Measurements from ENCODE around the gene URI1.
"Not testable (repeated sequence)": the region's sequence is repeated elsewhere in the genome, so short reads cannot be mapped to it uniquely, and the experiment has no call there.

URI1 gene

DNA sequence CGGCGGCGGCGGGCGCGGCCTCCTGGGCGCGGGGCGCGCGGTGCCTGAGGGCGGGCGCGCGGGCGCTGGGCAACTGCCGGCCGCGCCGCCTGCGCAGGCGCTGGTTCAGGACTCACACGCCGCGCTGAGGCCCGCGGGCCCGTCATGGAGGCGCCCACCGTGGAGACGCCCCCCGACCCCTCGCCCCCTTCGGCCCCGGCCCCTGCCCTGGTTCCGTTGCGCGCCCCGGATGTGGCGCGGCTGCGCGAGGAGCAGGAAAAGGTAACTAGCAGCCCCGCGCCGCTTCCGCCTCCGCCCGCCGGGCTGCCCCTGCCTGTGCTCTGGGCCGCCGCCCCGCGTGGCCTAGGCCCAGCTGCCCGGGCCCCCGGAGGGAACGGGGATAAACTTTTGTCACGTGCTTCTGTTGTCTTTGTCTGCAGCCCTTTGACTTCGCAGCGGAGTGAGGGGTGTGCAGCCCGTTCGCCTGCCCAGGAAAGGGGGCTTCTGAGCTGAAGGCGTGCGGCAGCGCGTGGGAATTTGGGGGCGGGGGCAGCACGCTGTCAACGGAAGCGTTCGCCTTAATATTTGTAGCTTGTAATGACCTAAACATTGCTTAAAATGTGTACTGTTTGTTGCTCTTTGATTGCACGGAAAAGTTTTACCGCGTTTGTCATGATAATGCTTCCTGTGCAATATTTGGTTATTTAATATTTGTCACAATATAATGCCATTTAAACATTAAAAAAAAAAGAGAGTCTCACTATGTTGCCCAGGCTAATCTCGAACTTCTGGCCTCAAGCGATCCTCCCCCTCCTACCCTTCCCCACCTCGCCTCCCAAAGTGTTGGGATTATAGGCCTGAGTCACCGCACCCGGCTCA is 594 bp downstream of the URI1 start:
- DNase-seq: peak; percentile 22

DNA sequence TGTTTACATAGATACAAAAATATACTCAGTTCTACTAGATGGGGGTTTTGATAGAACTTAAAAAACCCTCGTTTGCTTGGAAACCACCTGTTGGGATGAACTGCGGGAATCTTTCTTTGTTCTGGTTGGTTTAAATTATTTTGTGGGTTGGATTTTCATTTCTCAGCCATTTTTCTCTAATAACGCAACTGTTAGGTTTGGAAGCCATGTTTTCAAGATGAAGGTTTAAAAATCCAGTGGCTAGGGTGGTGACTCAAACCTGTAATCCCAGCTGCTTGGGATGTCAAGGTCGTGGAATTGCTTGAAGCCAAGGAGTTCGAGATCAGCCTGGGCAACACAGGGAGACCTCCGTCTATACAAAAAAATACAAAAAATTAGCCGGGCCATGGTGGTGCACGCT is 1.6 kb downstream of the URI1 start:
- no peak for DNase-seq

DNA sequence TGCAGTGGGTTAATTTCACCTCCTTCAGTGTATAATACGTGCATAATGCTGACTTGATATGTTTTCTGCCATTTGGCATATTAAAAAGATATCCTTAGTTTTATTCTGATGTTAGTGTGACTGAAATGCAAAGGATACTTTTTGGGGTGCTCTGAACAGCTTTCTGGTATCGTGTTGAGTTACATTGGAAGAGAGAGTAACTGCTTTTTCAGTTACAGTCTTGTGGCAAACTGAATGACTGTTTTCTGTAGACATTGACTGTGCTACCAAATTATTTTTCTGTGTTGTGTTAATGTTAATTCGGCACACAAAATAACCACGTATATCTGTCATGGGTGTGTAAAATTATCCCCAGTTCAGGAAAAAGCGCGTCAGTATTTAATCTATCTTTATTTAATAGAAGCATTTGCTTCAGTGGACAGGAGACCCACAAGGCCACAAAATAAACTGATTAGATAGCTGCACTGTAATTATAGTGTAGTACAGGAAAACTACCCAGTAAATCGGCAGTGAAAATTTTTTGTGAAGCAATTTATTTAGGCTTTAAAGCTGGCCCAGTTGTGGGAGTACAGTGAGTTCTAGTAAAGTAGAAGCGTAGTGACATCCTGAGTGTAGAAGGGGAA is 2.5 kb downstream of the URI1 start:
- no peak for DNase-seq

DNA sequence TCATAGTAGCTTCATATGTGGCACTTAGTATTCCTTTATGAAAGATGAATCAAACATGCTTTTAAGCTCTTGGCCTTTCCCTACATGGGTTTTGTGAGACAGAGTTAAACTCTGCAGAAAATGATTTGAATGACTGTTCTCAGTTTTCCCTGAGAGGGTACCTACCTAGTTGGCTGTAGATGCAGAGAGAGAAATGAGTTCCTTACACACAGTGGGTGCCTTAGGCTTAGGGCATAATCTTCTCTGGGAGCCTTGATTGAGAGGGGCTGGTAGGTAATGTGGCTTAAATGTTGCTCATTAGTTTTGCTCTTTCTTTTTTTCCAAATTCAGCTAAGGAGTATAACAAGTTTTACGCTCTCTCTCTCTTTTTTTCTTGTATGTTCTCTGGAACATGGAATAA is 3.0 kb downstream of the URI1 start:
- no peak for DNase-seq

DNA sequence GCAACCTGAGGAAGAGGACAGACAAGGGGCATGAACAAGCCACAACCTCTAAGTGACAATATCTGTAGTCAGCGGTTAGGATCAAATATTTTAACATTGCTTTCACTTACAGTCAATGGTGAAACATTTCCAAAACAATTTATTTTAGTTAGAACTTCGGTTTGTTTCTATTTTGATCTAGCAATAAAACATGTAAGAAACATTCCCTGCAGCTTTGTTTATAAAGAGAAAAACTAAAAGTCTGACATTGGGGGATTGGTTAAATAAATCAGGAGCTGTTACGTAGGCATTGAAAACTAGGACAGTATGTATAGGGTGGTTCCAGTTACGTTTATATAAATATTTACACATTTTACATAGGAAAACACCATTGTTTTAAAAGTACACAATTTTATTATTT is 3.4 kb downstream of the URI1 start:
- no peak for DNase-seq

DNA sequence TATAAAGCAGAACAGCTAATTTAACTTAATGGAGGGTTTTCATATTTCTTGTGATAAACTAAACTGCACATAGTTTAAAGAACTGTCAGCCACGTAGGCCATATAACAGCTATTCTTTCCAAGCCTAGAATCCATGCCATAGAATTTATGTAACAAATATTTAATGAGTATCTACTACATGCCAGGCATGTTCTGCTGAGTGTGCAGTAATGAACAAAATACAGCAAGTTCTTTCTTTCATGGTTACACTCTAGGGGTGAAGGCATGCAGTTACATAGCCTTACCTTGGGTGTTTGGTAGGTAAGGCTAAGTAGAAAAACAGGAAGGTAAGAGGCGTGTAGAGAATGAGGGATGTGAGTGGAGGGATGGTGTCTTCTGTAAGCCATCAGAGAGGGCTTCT is 4.6 kb downstream of the URI1 start:
- no peak for DNase-seq

DNA sequence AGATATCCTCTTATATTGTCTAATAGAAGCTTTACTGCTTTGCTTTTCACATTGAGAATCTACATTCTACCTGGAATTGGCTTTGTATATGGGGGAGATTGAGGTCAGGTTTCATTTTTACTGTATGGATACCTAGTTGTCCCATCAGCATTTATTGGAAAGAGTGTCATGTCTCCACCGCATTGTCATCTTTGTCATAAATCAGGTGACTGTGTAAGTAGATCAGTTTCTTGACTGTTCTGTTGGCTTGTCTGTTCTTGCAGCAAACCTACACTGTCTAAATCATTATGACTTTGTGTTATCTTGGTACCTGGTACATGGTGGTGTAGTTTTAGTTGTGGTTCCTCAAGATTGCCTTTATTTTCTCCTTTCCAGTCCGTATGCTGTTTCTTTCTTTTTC is 5.8 kb downstream of the URI1 start:
- no peak for DNase-seq

DNA sequence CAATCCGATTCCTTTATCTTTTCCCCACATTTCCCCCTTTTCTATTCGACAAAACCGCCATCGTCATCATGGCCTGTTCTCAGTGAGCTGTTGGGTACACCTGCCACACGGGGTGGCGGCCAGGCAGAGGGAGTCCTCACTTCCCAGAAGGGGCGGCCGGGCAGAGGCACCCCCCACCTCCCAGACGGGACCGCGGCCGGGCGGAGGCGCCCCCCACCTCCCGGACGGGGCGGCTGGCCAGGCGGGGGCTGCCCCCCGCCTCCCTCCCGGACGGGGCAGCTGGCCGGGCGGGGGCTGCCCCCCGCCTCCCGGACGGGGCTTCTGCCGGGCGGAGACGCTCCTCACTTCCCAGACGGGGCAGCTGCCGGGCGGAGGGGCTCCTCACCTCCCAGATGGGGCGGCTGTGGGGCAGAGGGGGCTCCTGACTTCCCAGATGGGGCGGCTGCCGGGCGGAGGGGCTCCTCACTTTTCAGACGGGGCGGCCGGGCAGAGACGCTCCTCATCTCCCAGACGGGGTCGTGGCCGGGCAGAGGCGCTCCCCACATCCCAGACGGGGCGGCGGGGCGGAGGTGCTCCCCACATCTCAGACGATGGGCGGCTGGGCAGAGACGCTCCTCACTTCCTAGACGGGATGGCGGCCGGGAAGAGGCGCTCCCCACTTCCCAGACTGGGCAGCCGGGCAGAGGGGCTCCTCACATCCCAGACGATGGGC is 6.9 kb downstream of the URI1 start:
- not testable (repeated sequence) for DNase-seq

DNA sequence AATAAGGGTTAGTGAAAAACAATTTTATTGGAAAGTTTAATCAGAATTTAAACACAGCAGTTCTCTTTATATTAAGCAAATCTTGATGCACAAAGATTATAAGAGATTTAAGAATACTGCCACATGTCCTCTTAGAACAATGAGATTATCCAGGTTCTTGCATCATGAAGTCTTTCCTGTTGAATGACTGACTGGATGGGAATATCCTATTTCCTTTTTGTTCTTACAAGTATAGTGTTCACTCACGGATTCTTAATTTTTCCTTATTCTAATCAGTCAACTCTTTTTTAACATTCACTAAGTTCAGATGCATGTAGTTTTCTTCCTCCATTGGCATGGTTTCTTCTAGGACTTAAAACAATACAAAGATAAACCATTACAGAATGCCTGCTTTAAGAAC is 10.1 kb downstream of the URI1 start:
- DNase-seq: no peak

DNA sequence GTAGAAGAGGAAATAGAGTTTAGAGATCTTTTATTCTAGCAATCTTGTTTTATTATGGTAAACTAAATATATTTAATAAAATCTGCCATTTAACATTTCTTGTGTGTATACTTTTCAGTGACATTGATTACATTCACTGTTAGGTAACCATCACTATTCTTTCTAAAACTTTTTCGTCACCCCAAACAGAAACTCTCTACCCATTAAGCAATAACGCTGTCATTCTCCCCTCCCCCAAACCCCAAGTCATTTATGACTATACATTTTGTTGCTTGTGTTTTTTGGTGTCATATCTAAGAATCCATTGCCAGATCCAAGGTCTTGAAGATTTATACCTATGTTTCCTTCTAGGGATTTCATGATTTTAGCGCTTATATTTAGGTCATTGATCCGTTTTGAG is 10.6 kb downstream of the URI1 start:
- DNase-seq: no peak

DNA sequence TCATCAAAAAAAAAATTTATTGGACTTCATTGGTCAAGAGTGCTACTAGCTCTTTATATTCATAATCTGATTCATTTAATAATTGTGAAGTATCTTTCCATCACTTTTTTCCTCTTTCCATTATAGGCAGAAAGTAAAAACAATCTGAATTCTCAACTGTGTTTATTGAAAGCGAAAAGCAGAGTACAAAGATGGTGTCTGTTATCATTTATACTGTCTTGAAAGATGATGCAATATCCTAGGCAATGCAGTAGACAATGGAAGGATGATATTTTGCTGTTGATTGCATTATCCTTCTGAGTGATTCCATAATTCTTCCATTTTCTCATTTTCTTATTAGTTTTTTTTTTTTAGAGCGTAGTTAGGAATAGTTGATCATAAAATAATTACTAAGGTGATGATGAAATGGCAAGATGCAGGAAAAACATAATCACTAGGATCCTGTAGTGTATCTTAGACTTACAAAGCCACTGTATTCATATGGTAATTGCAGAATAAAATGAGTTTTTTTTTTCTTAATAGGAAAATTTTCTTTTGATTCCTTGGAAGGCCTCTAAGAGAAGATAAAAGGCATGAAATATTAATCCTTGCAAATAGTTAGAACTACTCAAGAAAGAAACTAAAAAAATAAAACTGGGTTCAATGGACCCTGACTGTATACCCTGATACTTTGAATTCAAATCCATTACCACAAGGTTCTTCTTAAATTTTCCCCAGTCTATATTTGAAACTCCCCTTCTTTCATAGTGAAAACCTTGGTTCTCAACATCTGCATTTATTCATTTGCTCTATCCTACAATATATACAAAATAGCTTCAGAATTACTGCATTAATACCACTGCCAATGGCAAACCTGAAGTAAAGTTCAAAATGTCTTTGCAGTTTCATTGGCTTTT is 11.6 kb downstream of the URI1 start:
- no peak for DNase-seq

DNA sequence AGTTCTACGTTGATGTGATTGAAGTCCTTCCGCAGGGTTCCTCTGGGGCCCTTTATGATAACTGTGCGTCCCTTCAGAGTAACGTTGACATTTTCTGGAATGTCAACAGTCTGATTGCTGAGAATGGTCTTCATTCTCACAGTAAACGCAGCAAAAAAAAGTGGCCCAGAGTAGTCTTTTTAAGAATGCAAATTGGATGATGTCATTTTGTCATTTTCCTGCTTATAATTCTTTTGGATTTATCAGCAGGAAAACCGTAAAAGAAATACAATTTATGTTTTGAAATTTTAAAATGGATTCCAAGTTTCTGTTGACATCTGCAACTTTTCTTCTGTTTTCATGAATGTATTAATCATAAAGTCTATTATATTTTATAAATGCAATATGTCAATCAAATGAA is 14.8 kb downstream of the URI1 start:
- no peak for DNase-seq

DNA sequence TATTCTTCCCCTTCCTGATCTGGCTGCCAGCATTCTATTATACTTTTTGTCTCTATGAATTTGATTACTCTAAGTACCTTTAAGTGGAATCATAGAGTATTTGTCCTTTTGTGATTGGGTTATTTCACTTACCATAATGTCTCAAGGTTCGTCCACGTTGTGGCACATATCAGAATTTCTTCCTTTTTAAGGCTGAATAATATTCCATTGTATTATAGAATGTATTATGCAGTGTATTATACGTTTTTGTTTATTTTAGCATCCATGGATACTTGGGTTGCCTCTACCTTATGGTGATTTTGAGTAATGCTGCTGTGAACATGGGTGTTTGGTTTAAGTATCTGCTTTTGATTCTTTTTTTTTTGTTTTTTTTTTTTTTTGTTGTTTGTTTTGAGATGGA is 19.3 kb downstream of the URI1 start:
- DNase-seq: no peak

DNA sequence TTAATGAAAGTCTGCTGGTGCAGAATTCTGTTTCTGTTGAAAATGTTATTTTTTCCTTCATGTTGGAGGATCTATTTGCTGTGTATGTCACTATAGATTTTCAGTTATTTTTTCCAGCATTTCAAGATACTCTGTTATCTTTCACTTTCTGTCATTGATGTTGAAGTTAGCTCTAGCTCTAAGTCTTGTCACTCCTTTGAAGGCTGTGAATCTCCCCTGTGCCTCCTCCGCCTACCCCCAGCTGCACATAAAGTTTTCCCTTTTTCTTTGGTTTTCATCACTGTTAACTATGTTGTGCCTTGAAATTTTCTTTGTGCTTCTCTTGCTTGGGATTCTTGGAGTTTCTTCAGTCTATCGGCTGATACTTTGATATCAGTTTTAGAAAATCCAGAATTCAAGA is 20.8 kb downstream of the URI1 start:
- no peak for DNase-seq

DNA sequence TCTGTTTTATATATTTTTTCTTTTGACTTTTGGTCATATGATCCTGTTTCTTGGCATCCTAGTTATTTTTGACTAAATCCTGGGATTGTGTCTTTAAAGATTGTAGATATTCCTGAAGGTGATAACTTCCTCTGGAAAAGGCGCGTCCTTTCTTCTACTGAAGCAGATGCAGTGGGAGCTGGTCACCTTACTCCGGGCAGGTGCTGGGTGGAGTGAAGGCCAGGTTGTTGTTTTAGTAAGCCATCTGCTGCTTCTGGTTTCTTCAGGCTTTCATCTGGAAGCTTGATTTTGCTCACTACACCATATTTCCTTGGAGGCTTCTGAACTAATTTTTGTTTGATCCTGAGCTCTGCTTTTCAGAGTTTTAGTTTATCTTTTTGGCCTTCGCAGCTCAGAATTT is 21.5 kb downstream of the URI1 start:
- DNase-seq: no peak

DNA sequence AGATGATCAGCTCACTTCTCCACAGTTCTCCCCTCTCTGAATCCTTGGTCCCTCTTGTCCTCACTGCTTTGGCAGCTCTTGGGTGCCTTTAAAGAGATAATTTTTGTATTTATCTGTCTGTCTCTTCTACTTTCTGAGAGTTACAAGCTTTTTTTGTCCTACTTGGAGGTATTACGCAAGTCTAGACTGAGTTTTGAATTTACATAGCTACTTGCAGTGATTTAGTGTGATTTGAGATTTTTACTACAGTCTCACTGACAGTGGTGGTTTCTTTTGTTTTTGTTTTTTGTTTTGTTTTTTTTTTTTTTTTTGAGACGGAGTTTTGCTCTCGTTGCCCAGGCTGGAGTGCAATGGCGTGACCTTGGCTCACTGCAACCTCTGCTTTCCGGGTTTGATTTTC is 22.1 kb downstream of the URI1 start:
- no peak for DNase-seq

DNA sequence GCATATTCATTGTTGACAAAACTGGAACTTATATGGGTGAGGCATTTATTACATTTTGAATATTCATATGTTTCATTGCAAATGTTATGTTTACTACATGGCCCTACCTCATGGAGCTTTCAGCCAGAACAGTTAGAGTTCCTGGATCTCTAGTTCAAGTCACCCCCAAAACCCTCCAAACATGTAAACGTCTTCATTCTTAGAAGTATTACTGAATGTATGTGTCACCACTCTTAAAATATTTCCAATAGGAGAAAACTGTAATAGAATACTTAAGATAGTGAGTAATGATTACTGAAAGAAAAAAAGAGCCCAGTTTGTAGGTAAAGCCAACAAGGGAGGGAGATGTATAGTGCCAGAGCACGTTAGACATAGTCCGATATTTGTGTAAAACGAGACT is 23.5 kb downstream of the URI1 start:
- DNase-seq: no peak

DNA sequence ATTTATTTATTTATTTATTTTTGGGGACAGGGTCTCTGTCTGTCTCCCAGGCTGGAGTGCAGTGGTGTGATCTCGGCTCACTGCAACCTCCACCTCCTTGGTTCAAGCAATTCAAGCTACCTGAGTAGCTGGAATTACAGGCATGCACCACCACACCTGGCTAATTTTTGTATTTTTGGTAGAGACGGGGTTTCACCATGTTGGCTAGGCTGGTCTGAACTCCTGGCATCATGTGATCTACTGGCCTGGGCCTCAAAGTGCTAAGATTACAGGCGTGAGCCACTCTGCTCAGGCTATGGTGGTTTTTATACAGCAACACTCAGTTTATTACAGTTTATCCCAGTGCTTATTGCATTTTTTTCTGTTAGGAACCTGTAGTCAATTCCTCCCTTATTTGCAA is 24.1 kb downstream of the URI1 start:
- not testable (repeated sequence) for DNase-seq

DNA sequence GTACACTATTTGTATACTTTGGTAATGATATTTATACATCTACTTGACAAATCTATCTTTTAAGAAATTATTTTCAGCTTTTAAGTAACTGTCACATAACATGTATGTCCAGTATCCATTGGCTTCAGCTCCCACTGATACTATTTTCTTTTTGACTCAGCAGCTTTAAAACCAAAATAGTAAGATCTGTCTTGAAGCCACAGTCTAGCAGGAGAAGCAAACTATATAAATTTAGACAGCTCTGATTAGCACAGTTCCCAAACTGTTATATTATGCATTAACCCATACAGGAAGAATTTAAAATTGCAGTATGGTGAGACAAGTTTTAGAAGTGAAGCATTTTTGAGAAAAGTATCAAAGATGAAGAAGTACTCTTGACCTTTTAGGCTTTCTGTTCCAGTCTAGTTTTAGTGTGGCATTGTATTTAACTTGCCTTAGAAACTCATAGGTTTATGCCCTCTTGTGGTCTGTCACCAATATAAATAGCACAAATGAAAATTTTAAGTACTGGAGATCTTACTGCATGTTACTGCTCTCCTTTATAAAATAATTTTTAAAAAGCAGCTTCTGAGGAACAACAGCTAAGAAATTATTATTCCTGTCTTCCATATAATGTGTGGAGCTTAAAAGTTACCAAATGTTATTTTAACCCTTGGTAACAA is 24.7 kb downstream of the URI1 start:
- no peak for DNase-seq

DNA sequence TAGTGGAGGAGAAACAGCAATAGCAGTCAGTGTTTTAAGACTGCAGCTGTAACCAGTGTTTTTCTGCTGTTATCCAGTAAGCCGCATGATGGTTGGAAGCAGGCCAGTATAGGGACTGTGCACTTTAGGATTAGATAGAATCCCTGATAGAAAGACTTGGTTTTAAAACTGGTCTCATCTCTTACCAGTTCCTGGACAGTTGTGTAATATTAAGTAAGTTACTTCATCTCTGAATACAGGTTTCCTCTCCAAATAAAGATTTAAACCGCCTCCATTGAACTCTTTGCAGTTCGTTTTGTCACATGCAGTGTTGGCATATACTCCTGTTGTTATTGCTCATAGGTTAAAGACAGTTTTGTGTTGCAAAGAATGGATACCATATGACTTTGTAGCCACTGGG is 25.6 kb downstream of the URI1 start:
- no peak for DNase-seq

DNA sequence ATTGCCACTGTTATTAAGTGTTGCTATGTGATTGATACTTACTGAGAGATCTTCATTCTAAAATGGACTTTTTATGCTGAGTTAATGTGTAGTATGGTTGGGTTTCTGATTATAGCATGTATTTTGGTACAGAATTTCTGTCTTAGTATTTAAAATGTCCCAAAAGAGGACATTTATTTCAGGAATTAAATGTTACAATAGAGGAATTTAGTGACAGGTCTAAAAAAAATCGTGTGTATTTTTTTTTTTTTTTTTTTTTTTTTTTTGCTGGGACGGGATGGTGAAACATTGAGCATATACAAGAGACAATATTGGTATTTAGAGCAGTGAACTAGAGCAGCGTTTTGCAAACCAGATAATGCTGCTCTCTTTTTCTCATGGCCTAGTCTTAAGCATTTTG is 27.9 kb downstream of the URI1 start:
- no peak for DNase-seq

DNA sequence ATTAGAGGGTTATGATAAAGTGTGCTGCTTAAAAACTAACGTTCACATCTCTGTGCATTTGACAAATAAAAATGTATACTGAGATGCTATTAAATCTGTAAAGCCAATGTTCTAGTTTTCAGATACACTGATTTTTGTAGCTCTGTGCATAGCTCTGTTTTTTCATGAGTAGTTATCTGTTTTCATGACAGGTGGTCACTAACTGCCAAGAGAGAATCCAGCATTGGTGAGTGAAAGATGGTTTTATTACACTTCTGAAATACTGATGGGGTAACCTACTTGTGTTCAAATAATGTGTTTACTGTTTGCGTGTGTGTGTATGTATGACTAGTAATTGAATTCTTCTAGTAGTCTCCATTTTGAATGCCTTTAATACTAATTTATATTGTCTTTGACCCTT is 29.0 kb downstream of the URI1 start:
- no peak for DNase-seq

DNA sequence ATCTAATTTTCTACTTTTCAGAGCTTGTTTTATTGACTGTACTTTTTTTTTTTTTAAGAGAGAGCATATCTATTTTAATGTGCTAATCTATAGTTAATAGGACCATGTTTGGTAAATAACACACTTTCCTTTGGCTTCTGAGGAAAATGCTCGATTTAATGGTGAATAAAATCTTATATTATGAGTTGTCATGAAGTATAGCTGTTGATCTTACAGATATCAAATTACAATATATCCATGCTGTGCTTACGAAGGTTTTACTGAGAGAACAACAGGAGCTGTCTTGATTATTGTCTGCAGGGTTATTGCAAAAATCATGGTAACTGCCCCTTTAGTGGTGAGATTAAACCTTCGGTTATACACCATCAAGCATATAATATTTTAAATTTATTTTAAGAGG is 29.6 kb downstream of the URI1 start:
- no peak for DNase-seq

All from NCI-H748 treated with DMSO at 0.1 percent for 48 hours (cell line).